CD14-positive monocyte (primary cell): ENCODE data around the gene MRPL40. TPM values are rescaled to one million over a fixed set of nuclear protein-coding genes. Genes with fewer than 3 reads are reported as not detected.

Source experiments
- DNase-seq, 3 donors: peaks; one replicate each; pipeline ENCODE4 v3.0.0-alpha.2; 2011 to 2022
- H2AFZ ChIP-seq: 2 replicates; pipeline ENCODE4 v1.6.0; 2012; ENCODE audit warnings: mild to moderate bottlenecking, low read depth, low read length, inconsistent platforms; ENCODE audit not compliant: insufficient read depth, poor library complexity, severe bottlenecking
- H3K27ac ChIP-seq, 2 donors: 1 replicate in 1 of 2; 2 replicates in 1 of 2; pipeline ENCODE4 v1.5.1; 2012 to 2013; ENCODE audit warnings: low read length in 2 of 2, control low read depth in 1 of 2, inconsistent platforms in 1 of 2, low read depth in 1 of 2, mild to moderate bottlenecking in 1 of 2
- H3K27me3 ChIP-seq, 2 donors: one replicate each; pipeline versions ENCODE4 v1.6.0 to v1.6.1; 2011 to 2013; ENCODE audit warnings: low read length in 2 of 2; ENCODE audit not compliant: control insufficient read depth in 2 of 2, insufficient read depth in 2 of 2
- H3K36me3 ChIP-seq, 2 donors: replicated peaks in 1 of 2; 1 replicate in 1 of 2; 2 replicates in 1 of 2; pipeline versions ENCODE4 v1.5.1 to v1.6.1; 2012 to 2013; ENCODE audit warnings: low read length in 2 of 2, control low read depth in 1 of 2, inconsistent platforms in 1 of 2, mild to moderate bottlenecking in 1 of 2; ENCODE audit not compliant: insufficient read depth in 2 of 2, control insufficient read depth in 1 of 2
- H3K4me1 ChIP-seq, 2 donors: 1 replicate in 1 of 2; 2 replicates in 1 of 2; pipeline versions ENCODE4 v1.5.1 to v1.6.1; 2012 to 2013; ENCODE audit warnings: low read length in 2 of 2, control low read depth in 1 of 2, inconsistent platforms in 1 of 2, mild to moderate bottlenecking in 1 of 2, moderate library complexity in 1 of 2; ENCODE audit not compliant: insufficient read depth in 2 of 2, control insufficient read depth in 1 of 2
- H3K4me2 ChIP-seq: replicated peaks from 2 replicates; pipeline ENCODE3; 2012; ENCODE audit warnings: low read length, moderate library complexity, mild to moderate bottlenecking; ENCODE audit not compliant: poor library complexity, severe bottlenecking; ENCODE audit errors: extremely low read depth
- H3K4me3 ChIP-seq, 3 experiments: fragments of 200-600 bp in 1 of 3; sonication (generic) in 1 of 3; replicated peaks in 1 of 3; 1 replicate in 2 of 3; 2 replicates in 1 of 3; pipeline ENCODE4 v1.5.1; 2011 to 2013; ENCODE audit warnings: low read length in 3 of 3, mild to moderate bottlenecking in 3 of 3, control low read depth in 2 of 3, low read depth in 2 of 3, inconsistent platforms in 1 of 3, moderate library complexity in 1 of 3
- H3K79me2 ChIP-seq: 2 replicates; pipeline ENCODE4 v1.6.0; 2012; ENCODE audit warnings: mild to moderate bottlenecking, control low read depth, inconsistent platforms, low read length, moderate library complexity; ENCODE audit not compliant: insufficient read depth
- H3K9ac ChIP-seq: 2 replicates; pipeline ENCODE4 v1.6.0; 2017; ENCODE audit warnings: low read length, mild to moderate bottlenecking; ENCODE audit not compliant: insufficient read depth, poor library complexity, severe bottlenecking
- H3K9me3 ChIP-seq, 2 donors: replicated peaks in 1 of 2; 1 replicate in 1 of 2; 2 replicates in 1 of 2; pipeline versions ENCODE4 v1.5.1 to v1.6.1; 2012 to 2013; ENCODE audit warnings: low read length in 2 of 2, control low read depth in 1 of 2; ENCODE audit not compliant: control insufficient read depth in 1 of 2, insufficient read depth in 1 of 2
- H4K20me1 ChIP-seq: 2 replicates; pipeline ENCODE4 v1.6.0; 2012; ENCODE audit warnings: mild to moderate bottlenecking, low read length, control low read depth, moderate library complexity; ENCODE audit not compliant: insufficient read depth
- H3K27ac Mint-ChIP-seq, 7 donors: one replicate each; pipeline ENCODE4 v1.8.0; 2020; ENCODE audit warnings: mild to moderate bottlenecking in 7 of 7, mixed read lengths in 7 of 7, moderate library complexity in 6 of 7, inconsistent platforms in 2 of 7
- H3K27me3 Mint-ChIP-seq, 3 donors: one replicate each; pipeline ENCODE4 v1.8.0; 2021 to 2022; ENCODE audit warnings: low read depth in 3 of 3, mild to moderate bottlenecking in 3 of 3, mixed read lengths in 3 of 3, moderate library complexity in 3 of 3, inconsistent platforms in 1 of 3
- H3K36me3 Mint-ChIP-seq, 2 donors: one replicate each; pipeline ENCODE4 v1.8.0; 2020; ENCODE audit warnings: mixed read lengths in 2 of 2, inconsistent platforms in 1 of 2, mild to moderate bottlenecking in 1 of 2
- H3K4me1 Mint-ChIP-seq: one replicate; pipeline ENCODE4 v1.8.0; 2020; ENCODE audit warnings: mild to moderate bottlenecking, mixed read lengths
- H3K4me3 Mint-ChIP-seq, 2 donors: one replicate each; pipeline ENCODE4 v1.8.0; 2020; ENCODE audit warnings: mild to moderate bottlenecking in 2 of 2, mixed read lengths in 2 of 2, moderate library complexity in 1 of 2
- H3K9me3 Mint-ChIP-seq, 7 donors: one replicate each; pipeline ENCODE4 v1.8.0; 2020 to 2022; ENCODE audit warnings: mixed read lengths in 7 of 7, mild to moderate bottlenecking in 6 of 7, moderate library complexity in 6 of 7, inconsistent platforms in 2 of 7
- CTCF ChIP-seq: fragments of 200-600 bp; IDR thresholded peaks from one replicate; pipeline ENCODE4 v1.8.0; 2022; ENCODE audit warnings: antibody characterized with exemption, mild to moderate bottlenecking
- WGBS: methylation state at CpG from one replicate; pipeline ENCODE4 v1.1.5; 2013; ENCODE audit warnings: missing lambda C conversion rate; ENCODE audit not compliant: insufficient coverage; 5-methylcytosine and 5-hydroxymethylcytosine counted together
- intact Hi-C, 2 donors: fragments of 100-400 bp; cut with micrococcal nuclease; formaldehyde crosslinking; loops; one replicate each; pipeline versions ENCODE4 v1.15.0 to v1.15.1; 2023
- polyA plus RNA-seq, 3 donors: library from polyadenylated mRNA; depleted of rRNA in 1 of 3; unstranded in 2 of 3; stranded (reverse) in 1 of 3; fragments of 300-500 nt in 2 of 3; fragments of >200 nt in 1 of 3; fragmentation: Illumina TruSeq in 2 of 3; gene quantifications; 1 replicate in 2 of 3; 2 replicates in 1 of 3; pipeline ENCODE4 v1.2.3, GENCODE V29; 2012 to 2021

The MRPL40 gene
- polyA plus RNA-seq, 3 donors: 9.2 to 61.4 (median 48.4) TPM

GRCh38 chr22:19469421-19469820 is 37.1 kb downstream of the MRPL40 start:
- no peak overlapping the region for H3K9ac ChIP-seq
- H3K27ac Mint-ChIP-seq: no peak overlapping the region

GRCh38 chr22:19470010-19470409 is 37.7 kb downstream of the MRPL40 start:
- peaks cover 4% of the 10 kb centered on the region for H3K79me2 ChIP-seq
- 100% methylated on average over 2 of the region's 2 CpGs for WGBS

More at GRCh38 chr22:19469421-19469820, 37.1 kb downstream of the MRPL40 start:
- H3K4me1 Mint-ChIP-seq: no peaks in the 10 kb centered on the region
- Histone ChIP-seq H4K20me1 (peaks cover 32% of the 10 kb centered on the region), H3K4me3 (no peak overlapping the region), H3K79me2 (peaks cover 4% of the 10 kb centered on the region), H3K36me3 (peaks cover 97% of the 10 kb centered on the region in 2 donors), H3K4me2 (no peak overlapping the region), H3K27me3 (no peaks in the 10 kb centered on the region), H3K27ac (no peak overlapping the region), H3K9me3 (no peaks in the 10 kb centered on the region), H2AFZ (no peak overlapping the region), H3K4me1 (no peaks in the 10 kb centered on the region)
- H3K4me3 Mint-ChIP-seq: no peak overlapping the region
- DNase-seq: no peak
- TF ChIP-seq CTCF: no peak
- no peaks in the 10 kb centered on the region for H3K9me3 Mint-ChIP-seq
- 98% methylated on average over 5 of the region's 7 CpGs for WGBS
- H3K36me3 Mint-ChIP-seq: peaks cover 94 to 97% of the 10 kb centered on the region in 2 donors
- intact Hi-C loops: loop anchor here in 1 of 2 donors (10.0 kb wide), 1 partner anchor 65 kb away; no protein-coding TSS in a partner anchor
- peaks cover 0 to 5% (median 0%) of the 10 kb centered on the region in 3 donors for H3K27me3 Mint-ChIP-seq

More at GRCh38 chr22:19470010-19470409, 37.7 kb downstream of the MRPL40 start:
- H3K36me3 Mint-ChIP-seq: peaks cover 90 to 96% of the 10 kb centered on the region in 2 donors
- no peak overlapping the region for H3K4me3 ChIP-seq
- no peaks in the 10 kb centered on the region for H3K27me3 ChIP-seq
- no peak for TF ChIP-seq CTCF
- no peaks in the 10 kb centered on the region for H3K9me3 Mint-ChIP-seq
- peaks cover 0 to 5% (median 0%) of the 10 kb centered on the region in 3 donors for H3K27me3 Mint-ChIP-seq
- no peak overlapping the region for H3K4me2 ChIP-seq
- H3K27ac ChIP-seq: no peak overlapping the region
- H3K27ac Mint-ChIP-seq: no peak overlapping the region
- intact Hi-C loops: loop anchor here in 1 of 2 donors (10.0 kb wide), 2 partner anchors 175 to 385 kb away; partner anchors contain the start of genes CLTCL1, GNB1L and RTL10
- DNase-seq: no peak
- H3K36me3 ChIP-seq: peaks cover 97% of the 10 kb centered on the region in 2 donors
- H3K4me1 Mint-ChIP-seq: no peaks in the 10 kb centered on the region
- H3K4me1 ChIP-seq: no peaks in the 10 kb centered on the region
- no peaks in the 10 kb centered on the region for H3K9me3 ChIP-seq
- H3K4me3 Mint-ChIP-seq: no peak overlapping the region
- H4K20me1 ChIP-seq: peaks cover 36% of the 10 kb centered on the region
- no peak overlapping the region for H2AFZ ChIP-seq
- no peak overlapping the region for H3K9ac ChIP-seq
